Mucosa of descending colon (tissue), 3 donors: ENCODE results near the gene TXNRD2. TPM values are rescaled to one million over a fixed set of nuclear protein-coding genes. Genes with fewer than 3 reads are reported as not detected.

Source experiments
- ATAC-seq: fragments of 200-7000 bp; cut with Tn5 transposase; one replicate; pipeline ENCODE4 v1.9.1; 2020; ENCODE audit warnings: mild to moderate bottlenecking, moderate library complexity
- DNase-seq, 3 donors: peaks; one replicate each; pipeline ENCODE4 v3.0.0-alpha.2; 2020
- H3K36me3 ChIP-seq: fragments of 200-600 bp; one replicate; pipeline ENCODE4 v1.8.0; 2021; ENCODE audit warnings: low read depth, mild to moderate bottlenecking
- H3K4me1 ChIP-seq: fragments of 200-600 bp; one replicate; pipeline ENCODE4 v1.8.0; 2021; ENCODE audit warnings: low read depth, mild to moderate bottlenecking
- H3K4me3 ChIP-seq: fragments of 200-600 bp; one replicate; pipeline ENCODE4 v1.8.0; 2021; ENCODE audit warnings: mild to moderate bottlenecking
- H3K9me3 ChIP-seq: fragments of 200-600 bp; one replicate; pipeline ENCODE4 v1.8.0; 2021; ENCODE audit warnings: mild to moderate bottlenecking
- intact Hi-C, 2 donors: fragments of 100-400 bp; cut with DNase I in 1 of 2; cut with micrococcal nuclease in 1 of 2; formaldehyde crosslinking; loops; one replicate each; pipeline versions ENCODE4 v1.11.0 to v1.11.1; 2022; cut with DNase I, micrococcal nuclease
- total RNA-seq, 3 donors: library from RNA; stranded (reverse); fragmentation: NEBNext Ultra II Directional in 2 of 3; extraction: Animal tissue kit (Norgen Biotek cat#: 25700) in 2 of 3; gene quantifications; one replicate each; pipeline versions ENCODE4 v1.2.1 to v1.2.4, GENCODE V29; 2021 to 2023
- TF ChIP-seq, protein P1 (sequence below): fragments of 200-600 bp; IDR thresholded peaks from one replicate; pipeline ENCODE4 v1.8.0; 2022; ENCODE audit warnings: antibody characterized with exemption, mild to moderate bottlenecking
- donor health status: DM: no; HTN: no; CAD: no; lungs with moderate emphysema.
- donor health status: DM: no; HTN: no; CAD: no.
- donor health status: DM: no; HTN: yes; CAD: no.

TXNRD2 gene
- total RNA-seq, 3 donors from 2014 or later, result 20.9 to 23.6 (median 22.6) TPM

- intact Hi-C loops, result no loop called here
- DNase-seq, result peak in 2 of 3 donors; percentile 16 to 67
- peak; percentile 32 for ATAC-seq
- no peak overlapping the region for H3K4me3 ChIP-seq
- no peaks in the 10 kb centered on the region for H3K4me1 ChIP-seq
- no peaks in the 10 kb centered on the region for H3K9me3 ChIP-seq
- TF ChIP-seq, protein P1, sequence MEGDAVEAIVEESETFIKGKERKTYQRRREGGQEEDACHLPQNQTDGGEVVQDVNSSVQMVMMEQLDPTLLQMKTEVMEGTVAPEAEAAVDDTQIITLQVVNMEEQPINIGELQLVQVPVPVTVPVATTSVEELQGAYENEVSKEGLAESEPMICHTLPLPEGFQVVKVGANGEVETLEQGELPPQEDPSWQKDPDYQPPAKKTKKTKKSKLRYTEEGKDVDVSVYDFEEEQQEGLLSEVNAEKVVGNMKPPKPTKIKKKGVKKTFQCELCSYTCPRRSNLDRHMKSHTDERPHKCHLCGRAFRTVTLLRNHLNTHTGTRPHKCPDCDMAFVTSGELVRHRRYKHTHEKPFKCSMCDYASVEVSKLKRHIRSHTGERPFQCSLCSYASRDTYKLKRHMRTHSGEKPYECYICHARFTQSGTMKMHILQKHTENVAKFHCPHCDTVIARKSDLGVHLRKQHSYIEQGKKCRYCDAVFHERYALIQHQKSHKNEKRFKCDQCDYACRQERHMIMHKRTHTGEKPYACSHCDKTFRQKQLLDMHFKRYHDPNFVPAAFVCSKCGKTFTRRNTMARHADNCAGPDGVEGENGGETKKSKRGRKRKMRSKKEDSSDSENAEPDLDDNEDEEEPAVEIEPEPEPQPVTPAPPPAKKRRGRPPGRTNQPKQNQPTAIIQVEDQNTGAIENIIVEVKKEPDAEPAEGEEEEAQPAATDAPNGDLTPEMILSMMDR, result no peak
- H3K36me3 ChIP-seq, result no peaks in the 10 kb centered on the region
Observed at GRCh38 chr22:19844377-19845053, 97.1 kb downstream of the TXNRD2 start.

GRCh38 chr22:19843857-19844376 is 97.7 kb downstream of the TXNRD2 start:
- ATAC-seq (no peak), DNase-seq (peak in 1 of 3 donors; percentile 48)
- TF ChIP-seq, protein P1, result no peak
- no peaks in the 10 kb centered on the region for H3K4me1 ChIP-seq
- intact Hi-C loops, result no loop called here
- no peak overlapping the region for H3K4me3 ChIP-seq
- H3K36me3 ChIP-seq, result no peaks in the 10 kb centered on the region
- H3K9me3 ChIP-seq, result no peaks in the 10 kb centered on the region

DNA sequence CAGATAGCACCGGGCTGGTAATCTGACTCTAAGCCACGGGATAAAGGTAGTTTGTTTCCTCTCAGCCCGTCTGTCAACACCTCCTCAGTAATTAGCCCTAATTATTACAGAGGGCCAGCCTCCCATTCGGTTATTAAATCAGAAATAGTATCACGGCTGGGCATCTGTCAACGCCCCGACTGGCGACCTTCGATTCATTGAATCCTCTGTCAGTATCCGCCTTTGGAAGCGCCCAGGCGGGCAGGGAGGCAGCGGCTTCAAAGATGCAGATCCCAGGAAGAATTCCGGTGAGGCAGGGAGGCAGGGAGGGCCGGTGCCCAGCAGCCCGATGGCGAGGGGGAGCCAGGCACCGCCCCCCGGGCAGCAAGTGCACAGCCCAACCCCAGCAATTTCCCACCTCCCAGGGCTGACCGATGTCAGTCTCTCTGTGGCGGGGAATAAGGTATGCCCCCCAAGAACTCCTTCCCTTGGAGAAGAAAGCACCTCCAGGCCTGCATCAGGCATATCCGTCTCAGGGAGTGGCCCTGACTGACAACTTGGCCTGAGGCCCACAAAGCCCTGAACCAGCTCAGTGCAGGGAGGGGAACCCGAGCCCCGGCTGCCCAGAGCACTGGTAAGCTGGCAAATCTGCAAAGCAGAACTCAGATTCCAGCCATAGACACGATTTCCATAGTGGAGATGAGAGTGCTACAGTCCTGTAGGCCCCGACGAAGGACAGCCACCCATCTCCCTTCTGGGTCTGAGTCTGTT is 98.3 kb downstream of the TXNRD2 start:
- TF ChIP-seq, protein P1, result no peak
- Histone ChIP-seq H3K9me3 (no peaks in the 10 kb centered on the region), H3K36me3 (no peaks in the 10 kb centered on the region), H3K4me3 (no peak overlapping the region), H3K4me1 (no peaks in the 10 kb centered on the region)
- no peak for ATAC-seq
- intact Hi-C loops, result no loop called here
- no peak for DNase-seq

DNA sequence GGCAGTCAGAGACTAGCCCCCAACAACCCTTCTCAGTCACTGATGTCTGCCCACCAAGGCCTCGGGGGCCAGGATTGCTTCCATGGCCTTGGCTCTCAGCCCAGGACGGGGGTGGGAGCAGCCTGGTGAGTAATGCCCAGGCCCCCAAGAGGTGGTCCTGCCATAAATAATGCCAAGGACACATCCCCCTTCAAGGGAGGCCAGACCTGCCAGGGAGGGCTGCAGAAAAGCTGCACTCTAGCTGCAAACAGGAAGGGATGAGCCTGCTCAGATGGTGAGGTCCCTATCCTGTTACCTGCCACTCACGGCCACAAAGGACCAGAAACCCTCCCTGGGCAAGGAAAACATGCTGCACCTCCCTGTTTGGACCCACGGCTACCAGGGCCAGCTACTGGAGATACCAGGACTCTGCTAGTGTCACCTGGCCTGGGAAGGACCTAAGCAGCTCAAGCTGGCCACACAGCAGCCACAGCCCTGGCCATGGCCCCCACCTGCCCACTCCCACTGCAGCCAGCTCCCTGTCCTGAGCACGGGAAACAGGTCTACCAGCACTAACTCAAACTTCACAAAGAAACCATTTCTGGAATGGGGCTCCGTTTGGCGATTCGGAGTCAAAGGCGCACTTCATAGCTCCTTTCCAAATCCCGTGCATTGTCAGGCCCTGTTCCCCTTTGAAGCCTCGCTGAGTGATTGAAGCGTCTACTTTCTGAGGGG is 99.1 kb downstream of the TXNRD2 start:
- no peak for ATAC-seq
- H3K36me3 ChIP-seq, result no peaks in the 10 kb centered on the region
- no peak for DNase-seq
- no peaks in the 10 kb centered on the region for H3K4me1 ChIP-seq
- no peaks in the 10 kb centered on the region for H3K9me3 ChIP-seq
- H3K4me3 ChIP-seq, result no peak overlapping the region
- TF ChIP-seq, protein P1, result no peak
- intact Hi-C loops, result no loop called here

DNA sequence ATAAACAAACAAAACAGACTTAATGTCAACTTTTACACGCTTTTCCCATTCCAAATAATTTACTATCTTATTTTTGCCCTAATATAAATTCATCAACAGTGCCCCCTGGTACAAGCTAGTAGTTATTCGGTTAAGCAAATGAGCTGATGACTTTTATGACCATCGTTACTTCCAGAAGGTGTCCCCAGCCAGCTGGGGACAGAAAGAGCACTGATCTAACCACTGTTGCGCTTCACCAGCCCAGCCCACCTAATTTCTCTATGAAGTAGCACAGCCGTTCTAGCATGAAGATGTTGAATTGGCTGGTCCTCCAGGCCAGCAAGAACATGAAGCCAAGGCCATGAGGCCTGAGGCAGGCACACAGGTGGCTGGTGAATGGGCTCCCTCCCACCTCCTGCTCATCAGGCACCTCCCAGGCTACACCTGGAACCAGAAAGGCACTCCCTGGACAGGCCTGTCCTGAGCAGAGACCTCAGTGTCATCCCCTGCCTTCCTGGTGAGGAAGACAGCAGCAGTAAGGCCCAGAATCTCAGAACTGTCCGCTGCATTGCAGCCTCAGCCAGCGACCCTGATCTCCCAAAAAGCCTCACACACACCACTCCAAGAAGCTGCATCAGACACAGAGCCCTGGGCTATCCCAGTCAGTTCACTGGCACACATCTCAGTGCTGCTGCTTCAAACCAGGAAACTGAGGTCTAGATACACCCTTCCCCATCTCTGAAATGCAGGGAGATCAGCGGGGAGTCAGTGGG is 99.8 kb downstream of the TXNRD2 start:
- TF ChIP-seq, protein P1, result no peak
- no peak for DNase-seq
- Histone ChIP-seq H3K4me1 (no peaks in the 10 kb centered on the region), H3K9me3 (no peaks in the 10 kb centered on the region), H3K4me3 (no peak overlapping the region), H3K36me3 (no peaks in the 10 kb centered on the region)
- intact Hi-C loops, result no loop called here
- ATAC-seq, result no peak
